HG03196 (cell line): ENCODE results near the gene TSPAN31.
"Not testable (repeated sequence)": the region's sequence is repeated elsewhere in the genome, so short reads cannot be mapped to it uniquely, and the experiment has no call there.

Source experiments
- ATAC-seq: cut with Tn5 transposase; IDR thresholded peaks from one replicate; pipeline ENCODE4 v1.9.1; 2021; ENCODE audit not compliant: unreplicated experiment

TSPAN31 gene

DNA sequence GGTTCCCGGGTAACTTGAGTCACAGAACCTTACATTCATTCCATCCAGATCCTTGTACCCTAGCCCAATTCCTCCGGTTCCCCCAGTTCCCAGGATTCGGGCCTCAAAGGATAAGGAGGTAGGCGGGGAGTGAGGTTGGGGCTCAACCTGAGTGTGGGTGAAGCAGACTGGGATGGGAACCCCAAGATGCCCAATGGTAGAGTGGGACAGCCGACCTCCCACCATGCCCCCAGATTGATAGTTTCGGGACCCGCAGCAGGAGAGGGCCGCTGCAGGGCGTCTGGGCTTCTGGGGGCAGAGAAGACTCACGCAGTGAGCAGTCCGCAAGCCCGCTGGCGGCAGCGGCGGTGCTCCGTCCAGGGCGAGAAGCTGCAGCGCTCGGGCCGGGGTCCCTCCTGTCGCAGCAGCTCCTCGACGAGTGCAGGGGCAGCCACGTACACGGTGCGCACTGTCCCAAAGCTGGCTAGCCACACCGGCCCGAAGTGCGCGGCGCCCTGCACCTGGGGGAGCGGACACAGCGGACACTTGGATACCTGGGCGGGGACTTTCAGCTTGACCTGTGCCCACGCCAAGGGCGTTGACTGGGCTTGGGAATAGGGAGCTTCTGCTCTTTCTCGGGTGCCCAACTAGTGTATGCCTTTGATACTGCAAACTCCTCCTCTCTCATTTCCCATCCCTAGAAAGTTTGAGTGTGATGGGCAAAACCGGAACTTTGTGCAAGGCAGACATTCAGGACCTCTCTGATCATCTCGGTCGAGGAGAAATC, 21.0 kb downstream of the TSPAN31 start:
- ATAC-seq, result no peak

DNA sequence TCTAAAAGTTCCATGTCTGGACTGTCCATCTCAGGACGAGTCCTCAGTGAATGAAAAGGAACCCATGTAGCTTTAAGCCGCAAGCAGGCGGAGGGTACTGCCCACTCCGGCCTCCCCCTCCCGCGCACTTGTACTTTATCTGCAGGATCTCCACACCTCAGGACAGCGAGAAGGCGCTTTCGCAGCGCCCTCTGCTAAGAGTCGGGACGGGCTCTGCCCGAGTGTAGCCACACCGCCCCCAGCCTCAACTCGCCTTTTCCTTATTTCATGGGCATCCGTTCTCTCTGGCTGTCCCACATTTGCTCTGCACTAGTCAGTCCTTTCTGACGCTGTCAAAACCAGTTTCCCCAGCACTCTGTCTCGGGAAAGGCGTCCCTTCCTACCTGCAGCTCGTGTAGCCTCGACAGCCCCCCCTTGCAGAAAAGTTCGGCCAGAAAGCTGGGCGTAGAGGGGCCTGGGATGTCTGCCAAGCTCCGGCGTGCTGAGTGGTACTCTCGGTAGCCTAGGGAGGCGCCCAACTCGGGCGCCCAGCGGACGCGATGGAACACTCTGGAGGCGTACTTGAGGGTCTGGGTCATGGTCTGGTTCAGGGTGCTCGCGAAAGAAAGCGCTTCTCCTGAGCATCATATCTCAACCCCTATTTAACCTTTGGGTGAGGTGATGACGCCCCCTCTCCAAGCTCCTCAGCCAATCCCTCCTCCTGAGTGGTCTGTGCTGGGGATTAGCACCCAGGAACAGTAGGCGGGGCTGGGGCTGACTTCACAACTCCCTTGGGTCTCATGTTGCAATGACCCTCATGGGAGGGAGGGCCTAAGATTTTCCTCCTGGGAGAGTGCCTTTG, 21.8 kb downstream of the TSPAN31 start, which contains the start of gene CYP27B1:
Gene CYP27B1 (minus strand): TSS at position 615 of the 841 bp plus-strand sequence. CDS start 37 bp downstream, at position 578.
- no peak for ATAC-seq

DNA sequence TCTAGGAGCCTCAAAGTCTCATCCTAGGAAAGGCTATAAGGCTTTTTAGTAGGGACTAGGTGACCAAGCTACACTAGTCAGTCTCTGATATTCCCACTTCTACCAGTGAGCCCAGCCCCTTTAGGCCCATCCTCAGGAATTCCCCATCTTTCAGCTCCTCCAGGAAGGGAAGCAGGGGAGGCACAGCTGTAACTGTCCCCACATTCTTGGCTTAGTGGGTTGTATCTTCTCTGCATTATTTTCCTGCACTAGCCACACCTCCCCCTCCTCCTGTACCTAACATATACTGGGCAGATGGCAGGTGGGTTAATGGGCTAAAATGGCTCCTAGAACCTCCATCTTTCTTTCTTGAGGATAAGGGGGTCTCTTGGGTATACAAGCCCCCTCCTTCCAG, 22.5 kb downstream of the TSPAN31 start:
- ATAC-seq, result no peak

DNA sequence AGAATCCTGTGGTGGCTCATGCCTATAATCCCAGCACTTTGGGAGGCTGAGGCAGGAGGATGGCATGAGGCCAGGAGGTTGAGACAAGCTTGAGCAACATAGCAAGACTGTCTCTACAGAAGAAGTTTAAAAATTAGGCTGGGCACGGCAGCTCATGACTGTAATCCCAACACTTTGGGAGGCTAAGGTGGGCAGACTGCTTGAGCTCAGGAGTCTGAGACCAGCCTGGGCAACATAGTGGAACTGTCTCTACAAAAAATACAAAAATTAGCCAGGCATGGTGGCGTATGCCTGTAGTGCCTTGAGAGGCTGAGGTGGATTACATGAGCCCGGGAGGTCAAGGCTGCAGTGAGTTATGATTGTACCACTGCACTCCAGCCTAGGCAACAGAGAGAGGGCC, 23.0 kb downstream of the TSPAN31 start:
- no peak for ATAC-seq

DNA sequence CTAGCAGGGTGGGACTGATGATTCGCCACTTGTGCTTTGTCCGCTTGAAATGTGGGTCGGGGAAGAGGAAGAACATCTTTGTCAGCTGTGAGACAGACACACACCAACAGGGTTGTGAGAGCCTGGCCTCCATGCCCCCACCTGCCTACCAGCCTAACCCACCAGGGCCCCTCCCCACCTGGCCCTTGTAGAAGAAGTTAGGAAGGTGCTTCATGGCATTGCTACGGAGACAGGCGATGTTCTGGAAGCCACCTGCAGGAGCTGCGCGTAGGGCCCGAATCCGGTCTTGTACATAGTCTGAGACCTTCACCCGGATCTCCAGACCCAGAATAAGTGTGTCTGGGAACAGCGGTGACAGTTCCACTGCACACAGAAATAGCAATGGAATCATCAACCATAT, 24.8 kb downstream of the TSPAN31 start:
- no peak for ATAC-seq

DNA sequence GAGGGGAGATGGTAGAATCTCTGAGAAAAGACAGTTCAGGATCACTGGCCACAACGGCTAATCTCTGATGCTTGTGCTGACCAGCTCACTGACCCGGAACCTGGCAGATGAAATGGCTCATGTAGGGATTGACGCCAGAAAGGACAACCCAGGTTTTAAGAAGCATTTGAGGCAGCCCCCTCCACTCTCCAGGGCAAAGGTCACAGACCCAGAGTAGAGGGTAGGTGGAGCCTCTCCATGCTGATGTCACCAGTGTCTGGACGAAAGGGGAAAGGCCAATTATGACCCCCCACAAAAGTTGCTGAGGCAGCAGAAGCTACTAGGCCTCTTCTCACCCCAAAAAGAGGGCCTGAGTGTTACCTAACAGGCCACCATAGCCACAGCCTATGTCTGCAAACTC, 25.9 kb downstream of the TSPAN31 start:
- no peak for ATAC-seq

DNA sequence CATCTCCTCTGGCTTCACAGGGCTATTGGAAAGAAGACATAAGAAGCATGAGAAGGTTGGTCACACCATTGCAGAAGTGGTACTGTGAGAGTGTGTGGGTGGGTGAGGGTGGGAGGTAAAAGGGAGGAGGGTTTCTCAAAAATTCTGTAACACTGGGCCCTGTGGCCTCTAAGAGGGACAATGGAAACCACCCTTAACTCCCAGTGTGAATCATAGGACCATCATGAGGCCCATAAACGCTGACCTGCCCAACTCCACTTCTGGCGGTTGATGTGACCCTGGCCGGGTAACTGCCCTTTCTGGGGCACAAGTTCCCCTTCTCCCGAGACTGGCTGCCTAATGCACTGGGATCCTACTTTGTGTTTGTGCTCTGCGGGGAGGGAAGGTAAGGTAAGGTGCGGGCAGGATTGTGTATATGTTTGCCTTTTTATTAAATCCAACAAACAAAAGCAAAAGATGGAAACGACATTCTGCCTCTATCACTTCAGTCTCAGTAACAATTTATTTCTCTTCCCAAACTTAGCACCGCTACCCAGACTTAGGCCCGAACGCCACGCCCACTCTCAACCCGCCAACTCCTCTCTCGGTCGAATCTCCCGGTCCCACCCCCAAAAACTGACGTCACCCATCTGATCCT, 26.5 kb downstream of the TSPAN31 start:
- ATAC-seq, result peak; percentile 56

DNA sequence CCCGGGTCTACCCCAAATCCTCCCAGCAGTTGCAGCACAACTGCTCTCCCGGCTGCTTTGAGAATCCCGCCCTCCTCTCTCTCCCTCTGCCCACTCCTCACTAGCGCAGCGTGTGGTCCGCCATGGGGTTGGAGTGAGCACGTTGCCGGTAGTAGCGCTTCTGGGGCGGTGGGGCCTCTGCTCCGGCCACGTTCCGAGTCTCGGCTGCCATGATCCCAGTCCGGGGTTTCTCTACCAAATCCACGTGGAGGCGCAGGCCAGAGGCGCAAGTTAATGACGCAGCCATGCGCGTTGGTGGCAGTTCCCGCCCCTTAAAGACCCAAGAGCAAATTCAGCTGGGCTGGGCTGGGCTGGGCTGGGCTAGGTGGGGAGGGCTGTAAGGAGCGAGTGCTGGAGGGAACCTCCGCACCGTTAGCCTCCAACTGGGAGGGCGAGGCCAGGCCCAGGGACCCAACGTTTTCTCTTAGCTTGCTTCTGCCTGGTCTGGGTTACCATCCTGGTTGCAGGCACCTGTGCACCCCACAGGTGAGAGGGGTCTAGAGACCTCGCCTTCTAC, 27.1 kb downstream of the TSPAN31 start, which contains the start of gene METTL1:
Gene METTL1 (minus strand): TSS at position 233 of the 556 bp plus-strand sequence. CDS start 22 bp downstream, at position 211.
- ATAC-seq, result peak; percentile 82

DNA sequence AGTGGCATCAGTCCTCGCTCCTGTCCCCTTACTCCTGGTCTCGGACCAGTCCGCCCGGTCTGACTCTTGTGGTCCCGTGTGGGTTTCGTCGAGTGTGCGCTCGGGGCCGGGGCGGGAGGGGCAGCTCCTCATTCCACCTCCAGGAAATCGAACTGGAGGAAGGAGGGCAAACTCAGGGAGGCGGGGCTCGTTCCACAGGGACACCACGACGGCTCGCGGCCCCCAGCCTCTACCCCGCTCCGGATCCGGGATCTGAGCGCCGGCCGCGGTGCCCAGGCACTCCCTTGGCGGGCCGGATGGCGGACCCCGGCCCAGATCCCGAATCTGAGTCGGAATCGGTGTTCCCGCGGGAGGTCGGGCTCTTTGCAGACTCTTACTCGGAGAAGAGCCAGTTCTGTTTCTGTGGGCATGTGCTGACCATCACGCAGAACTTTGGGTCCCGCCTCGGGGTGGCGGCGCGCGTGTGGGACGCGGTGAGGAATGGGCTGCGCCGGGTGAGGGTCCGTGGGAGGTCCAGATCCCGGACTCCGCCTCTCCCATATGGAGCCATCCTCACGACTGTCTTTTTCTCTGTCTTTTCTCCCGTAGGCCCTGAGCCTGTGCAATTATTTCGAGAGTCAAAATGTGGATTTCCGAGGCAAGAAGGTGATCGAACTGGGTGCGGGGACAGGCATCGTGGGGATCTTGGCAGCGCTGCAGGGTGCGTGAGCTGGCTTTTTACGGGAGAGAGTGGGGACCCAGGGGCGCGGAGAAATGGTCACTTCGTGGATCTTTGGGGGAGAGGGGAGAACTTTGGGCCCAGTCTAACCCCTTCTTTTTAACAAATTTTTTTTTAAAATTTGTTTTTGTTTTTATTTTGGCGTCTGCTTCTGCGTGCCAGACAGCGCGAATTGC, 27.8 kb downstream of the TSPAN31 start, which contains the start of gene EEF1AKMT3:
Gene EEF1AKMT3 (plus strand): TSS at position 186 of the 894 bp plus-strand sequence. CDS start 111 bp downstream, at position 297.
- peak; percentile 20 for ATAC-seq

DNA sequence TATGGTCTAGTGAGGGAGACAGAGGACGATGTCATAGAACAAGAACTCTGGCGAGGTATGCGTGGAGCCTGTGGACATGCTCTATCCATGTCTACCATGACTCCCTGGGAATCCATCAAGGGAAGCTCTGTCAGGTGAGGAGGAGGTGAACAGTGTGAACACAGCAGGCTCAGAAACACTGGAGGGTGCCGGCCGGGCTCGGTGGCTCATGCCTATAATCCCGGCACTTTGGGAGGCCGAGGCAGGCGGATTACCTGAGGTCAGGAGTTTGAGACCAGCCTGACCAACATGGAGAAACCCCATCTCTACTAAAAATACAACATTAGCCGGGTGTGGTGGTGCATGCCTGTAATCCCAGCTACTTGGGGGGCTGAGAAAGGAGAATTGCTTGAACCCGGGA, 29.8 kb downstream of the TSPAN31 start:
- not testable (repeated sequence) for ATAC-seq

DNA sequence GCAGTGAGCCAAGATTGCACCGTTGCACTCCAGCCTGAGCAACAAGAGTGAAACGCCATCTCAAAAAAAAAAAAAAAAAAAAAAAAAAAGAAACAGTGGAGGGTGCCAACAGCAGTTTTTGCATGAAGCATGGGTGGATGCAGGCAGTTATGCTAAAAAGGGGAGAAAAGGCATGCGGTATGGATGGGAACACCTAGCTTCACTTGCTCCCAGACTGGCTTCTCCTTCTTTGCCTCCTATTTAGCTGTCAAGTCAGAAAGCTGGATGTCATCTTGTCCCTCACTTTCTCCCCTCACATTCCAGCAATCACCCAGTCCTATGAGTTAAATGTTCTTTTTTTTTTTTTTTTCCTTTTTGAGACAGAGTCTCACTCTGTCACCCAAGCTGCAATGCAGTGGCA, 30.2 kb downstream of the TSPAN31 start:
- ATAC-seq, result no peak

DNA sequence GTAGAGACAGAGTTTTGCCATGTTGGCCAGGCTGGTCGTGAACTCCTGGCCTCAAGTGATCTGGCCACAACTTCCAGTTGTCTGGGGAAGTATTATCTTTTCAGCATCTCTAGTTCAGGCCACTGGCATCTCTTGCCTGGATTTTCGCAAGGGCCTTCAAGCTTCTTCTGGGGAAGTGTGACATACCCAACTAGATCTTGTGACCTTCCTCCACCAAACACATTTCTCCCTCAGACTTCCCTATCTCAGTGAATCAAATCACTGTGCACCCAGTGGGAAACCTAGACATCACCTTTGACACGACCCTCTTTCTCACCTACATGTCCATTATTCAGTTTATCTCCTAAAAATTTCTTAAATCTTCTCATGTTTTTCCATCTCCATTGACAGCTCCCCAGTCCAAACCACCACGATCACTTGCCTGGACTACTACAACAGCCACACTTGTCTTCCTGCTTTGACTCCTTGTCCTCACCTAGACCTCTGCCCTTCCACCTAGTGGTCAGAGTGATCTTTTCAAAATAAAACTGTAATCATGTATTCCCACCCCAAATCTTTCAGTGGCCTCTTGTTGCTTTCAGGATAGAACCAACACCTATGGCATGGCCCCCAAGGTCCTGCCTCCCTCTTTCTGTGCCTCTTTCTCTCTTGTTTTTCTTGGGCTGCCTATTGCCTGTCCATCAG, 30.9 kb downstream of the TSPAN31 start:
- no peak for ATAC-seq

DNA sequence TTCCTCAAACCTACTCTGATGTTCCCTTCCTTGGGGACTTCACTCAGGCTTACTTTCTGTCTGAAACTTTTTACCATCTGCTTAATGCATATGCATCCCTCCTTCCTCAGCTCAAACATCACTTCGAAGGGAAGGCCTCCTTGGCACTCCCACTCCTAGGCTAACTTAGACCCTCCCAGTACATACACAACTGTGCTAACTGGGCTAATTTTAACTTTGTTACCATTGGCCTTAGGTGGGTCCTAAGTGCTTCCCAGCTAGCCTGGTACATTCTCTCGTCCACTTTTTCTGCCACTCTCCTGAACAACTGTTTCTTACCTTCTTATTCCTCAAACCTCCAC, 31.4 kb downstream of the TSPAN31 start:
- ATAC-seq, result no peak

DNA sequence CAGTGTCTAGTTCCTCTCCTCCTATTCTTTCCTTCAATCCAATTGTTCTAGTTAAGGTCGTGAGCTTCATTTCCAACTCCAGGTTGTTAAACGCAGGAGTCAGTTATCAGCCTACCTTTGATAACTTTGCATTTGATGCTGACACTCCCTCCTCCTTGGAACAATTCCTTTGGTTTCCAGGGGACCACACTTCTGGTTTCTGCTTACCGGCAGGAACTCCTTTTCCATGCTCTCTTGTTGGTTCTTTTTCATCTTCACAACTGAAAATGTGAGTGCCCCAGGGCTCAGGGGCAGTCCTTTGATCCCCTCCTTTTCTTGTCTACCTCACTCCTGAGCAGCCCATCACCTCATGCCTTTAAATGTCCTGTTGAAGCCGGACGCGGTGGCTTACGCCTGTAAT, 32.5 kb downstream of the TSPAN31 start:
- no peak for ATAC-seq

DNA sequence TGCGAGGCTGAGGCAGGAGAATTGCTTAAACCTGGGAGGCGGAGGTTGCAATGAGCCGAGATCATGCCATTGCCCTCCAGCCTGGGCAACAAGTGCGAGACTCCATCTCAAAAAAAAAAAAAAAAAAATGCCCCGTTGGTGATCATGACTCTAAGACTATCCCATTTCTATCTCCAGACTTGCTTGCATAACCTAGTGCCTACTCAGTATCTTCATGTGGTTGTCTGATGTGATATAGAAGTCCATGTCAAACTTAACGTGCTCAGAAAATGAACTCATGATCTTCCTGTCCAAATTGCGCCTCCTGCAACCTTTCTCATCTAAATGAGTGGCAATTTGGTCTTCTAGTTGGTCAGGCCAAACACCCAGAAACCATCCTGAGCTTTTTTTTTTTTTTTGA, 33.1 kb downstream of the TSPAN31 start:
- ATAC-seq, result no peak

DNA sequence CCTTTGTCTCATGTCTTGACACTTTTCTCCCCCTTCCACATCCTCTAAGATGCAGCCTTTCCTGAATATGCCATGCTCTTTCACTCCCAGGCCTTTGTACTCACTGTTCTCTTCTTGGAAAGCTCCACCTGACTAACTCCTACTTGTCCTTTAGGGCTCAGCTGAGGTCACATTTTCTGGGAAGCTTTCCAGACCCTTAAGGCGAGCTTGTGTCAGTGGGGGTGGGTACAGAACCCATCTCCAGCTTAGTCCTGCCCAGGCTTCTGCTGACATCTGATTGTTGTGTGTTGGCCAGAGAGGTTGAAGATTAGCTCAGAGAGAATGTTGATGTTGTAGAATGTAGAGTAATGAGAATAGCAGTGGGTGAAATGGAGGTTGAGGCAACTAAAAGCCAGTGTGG, 34.9 kb downstream of the TSPAN31 start:
- no peak for ATAC-seq

DNA sequence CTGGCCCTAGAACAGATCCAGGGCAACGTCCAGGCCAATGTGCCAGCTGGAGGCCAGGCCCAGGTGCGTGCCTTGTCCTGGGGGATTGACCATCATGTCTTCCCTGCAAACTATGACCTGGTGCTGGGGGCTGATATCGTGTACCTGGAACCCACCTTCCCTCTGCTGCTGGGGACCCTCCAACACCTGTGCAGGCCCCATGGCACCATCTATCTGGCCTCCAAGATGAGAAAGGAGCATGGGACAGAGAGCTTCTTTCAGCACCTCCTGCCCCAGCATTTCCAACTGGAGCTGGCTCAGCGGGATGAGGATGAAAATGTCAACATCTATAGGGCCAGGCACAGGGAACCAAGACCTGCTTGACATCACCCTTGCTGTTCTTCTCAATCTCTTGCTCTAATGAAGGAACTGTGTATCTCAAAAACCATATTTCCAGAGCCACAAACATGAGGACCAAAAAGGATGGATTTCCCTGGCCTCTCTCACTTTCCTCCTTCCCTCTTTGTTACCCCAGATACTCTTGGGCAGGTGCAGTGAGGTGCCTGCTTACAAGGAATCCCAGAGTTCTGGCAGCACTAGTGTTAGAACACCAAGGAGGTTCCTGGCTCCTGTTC, 35.6 kb downstream of the TSPAN31 start:
- ATAC-seq, result no peak

DNA sequence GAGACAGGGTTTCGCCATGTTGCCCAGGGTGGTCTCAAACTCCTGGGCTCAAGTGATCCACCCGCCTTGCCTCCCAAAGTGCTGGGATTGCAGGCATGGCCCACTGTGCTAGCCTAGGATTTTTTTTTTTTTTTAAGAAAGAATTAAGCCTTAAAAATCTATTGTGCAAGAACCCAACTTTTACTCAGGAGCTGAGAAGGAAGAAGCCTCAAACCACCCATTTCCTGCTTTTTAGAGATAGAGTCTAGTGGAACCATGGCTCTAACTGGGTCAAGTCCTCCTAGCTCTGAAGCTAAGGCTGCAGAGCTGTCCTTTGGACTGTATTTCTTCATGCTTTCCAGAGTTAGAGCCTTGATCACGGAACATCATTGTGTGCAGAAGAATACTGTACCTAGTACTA, 36.4 kb downstream of the TSPAN31 start:
- ATAC-seq, result no peak

DNA sequence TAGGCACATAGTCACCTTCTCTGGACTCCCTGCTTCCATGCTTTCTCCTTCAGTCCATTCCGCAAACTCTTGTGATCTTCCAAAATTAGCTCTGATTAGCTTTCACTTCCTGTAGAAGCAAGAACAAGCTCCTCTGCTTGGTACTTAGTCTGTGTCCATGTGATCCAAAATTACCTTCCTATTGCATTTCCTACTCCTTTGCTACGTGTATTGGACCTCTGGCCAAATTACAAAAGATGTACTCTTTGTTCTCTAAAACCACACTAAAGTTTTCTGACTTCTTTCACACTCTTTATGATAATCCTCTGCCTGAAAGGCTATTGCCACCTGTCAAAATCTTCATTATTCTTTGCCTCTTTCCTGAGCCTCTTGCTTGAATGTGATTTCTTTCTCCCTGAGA, 37.0 kb downstream of the TSPAN31 start:
- no peak for ATAC-seq
